HEK293T (cell line): ENCODE measurements around the gene SPPL3.

Experiments used
- ARNT ChIP-seq: fragments of 450-650 bp; IDR thresholded peaks from 2 replicates; pipeline ENCODE4 v1.6.1; 2017; ENCODE audit warnings: mild to moderate bottlenecking
- BHLHE40 ChIP-seq: fragments of 450-650 bp; IDR thresholded peaks from 2 replicates; pipeline ENCODE4 v1.6.1; 2016; ENCODE audit warnings: mild to moderate bottlenecking, moderate library complexity, borderline replicate concordance
- ELF4 ChIP-seq: fragments of 450-650 bp; IDR thresholded peaks from 2 replicates; pipeline ENCODE4 v1.6.1; 2017; ENCODE audit warnings: antibody characterized with exemption
- FOXM1 ChIP-seq: fragments of 450-650 bp; IDR thresholded peaks from 2 replicates; pipeline ENCODE4 v1.6.1; 2017; ENCODE audit warnings: mild to moderate bottlenecking, borderline replicate concordance
- HDGF ChIP-seq: fragments of 450-650 bp; IDR thresholded peaks from 2 replicates; pipeline ENCODE4 v1.6.1; 2017; ENCODE audit warnings: antibody characterized with exemption, borderline replicate concordance
- SP1 ChIP-seq: fragments of 450-650 bp; IDR thresholded peaks from 2 replicates; pipeline ENCODE4 v1.6.1; 2017
- ZNF384 ChIP-seq: fragments of 450-650 bp; IDR thresholded peaks from 2 replicates; pipeline ENCODE4 v1.6.1; 2016
- TF ChIP-seq, protein P1 (sequence below): fragments of 450-650 bp; IDR thresholded peaks from 2 replicates; pipeline ENCODE4 v1.6.1; 2016

DNA sequence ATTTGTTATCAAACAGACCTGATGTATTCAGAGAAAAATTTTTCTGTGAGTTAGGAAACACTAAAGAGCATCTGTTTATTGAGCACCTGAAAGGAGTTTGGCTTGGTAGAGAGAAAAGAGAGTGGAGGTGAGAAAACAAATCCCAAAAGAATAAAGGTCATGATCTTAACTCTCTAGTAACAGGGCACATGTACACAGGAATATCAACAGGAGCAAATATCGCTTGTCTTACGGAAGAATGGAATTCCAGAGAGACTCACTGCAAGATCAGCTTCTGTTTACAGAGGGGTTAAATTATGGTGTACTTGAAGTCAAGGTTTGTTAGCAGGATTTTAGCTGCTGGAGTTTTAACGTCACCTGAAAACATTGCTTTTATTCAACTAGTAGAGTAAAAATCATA lies 78.8 kb downstream of the SPPL3 start:
- no peak for TF ChIP-seq ELF4
- TF ChIP-seq SP1: no peak
- no peak for TF ChIP-seq ZNF384
- no peak for TF ChIP-seq BHLHE40
- no peak for TF ChIP-seq ARNT
- TF ChIP-seq, protein P1, sequence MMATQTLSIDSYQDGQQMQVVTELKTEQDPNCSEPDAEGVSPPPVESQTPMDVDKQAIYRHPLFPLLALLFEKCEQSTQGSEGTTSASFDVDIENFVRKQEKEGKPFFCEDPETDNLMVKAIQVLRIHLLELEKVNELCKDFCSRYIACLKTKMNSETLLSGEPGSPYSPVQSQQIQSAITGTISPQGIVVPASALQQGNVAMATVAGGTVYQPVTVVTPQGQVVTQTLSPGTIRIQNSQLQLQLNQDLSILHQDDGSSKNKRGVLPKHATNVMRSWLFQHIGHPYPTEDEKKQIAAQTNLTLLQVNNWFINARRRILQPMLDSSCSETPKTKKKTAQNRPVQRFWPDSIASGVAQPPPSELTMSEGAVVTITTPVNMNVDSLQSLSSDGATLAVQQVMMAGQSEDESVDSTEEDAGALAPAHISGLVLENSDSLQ: no peak
- no peak for TF ChIP-seq HDGF
- no peak for TF ChIP-seq FOXM1
